Measurements from ENCODE around the gene CHRNB4.
"Not testable (repeated sequence)": the region's sequence is repeated elsewhere in the genome, so short reads cannot be mapped to it uniquely, and the experiment has no call there.

CHRNB4 gene

DNA sequence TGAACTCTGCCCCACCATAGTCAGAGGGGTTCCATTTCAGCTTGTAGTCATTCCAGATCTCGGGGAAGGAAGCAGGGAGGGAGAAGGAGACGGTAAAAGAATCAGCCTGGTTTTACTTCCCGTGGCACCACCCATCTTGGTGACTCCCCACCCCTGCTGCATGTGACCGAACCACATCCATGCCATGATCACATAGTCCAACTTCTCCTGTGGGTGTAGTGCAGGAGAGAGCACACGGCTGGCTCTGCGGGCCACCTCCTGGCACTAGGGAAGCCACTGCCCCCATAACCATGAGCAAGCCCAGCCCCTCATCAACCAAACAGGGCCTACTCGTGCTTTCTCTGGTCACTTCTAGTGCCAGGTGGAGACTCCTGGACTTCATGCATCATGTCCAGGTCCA lies 23.9 kb downstream of the CHRNB4 start:
- Mint-ChIP-seq H3K4me1 (peaks cover 23% of the 10 kb centered on the region), H3K9me3 (no peaks in the 10 kb centered on the region), H3K27me3 (peaks cover 39% of the 10 kb centered on the region), H3K4me3 (no peak overlapping the region), H3K27ac (no peak overlapping the region)
- no peak for ATAC-seq
- no peak for DNase-seq

- Mint-ChIP-seq H3K4me3 (no peak overlapping the region), H3K4me1 (peaks cover 18% of the 10 kb centered on the region), H3K27me3 (peaks cover 34% of the 10 kb centered on the region), H3K9me3 (no peaks in the 10 kb centered on the region), H3K27ac (no peak overlapping the region)
- no peak for ATAC-seq
- DNase-seq = no peak
Measured at GRCh38 chr15:78616506-78616905, 24.5 kb downstream of the CHRNB4 start.

DNA sequence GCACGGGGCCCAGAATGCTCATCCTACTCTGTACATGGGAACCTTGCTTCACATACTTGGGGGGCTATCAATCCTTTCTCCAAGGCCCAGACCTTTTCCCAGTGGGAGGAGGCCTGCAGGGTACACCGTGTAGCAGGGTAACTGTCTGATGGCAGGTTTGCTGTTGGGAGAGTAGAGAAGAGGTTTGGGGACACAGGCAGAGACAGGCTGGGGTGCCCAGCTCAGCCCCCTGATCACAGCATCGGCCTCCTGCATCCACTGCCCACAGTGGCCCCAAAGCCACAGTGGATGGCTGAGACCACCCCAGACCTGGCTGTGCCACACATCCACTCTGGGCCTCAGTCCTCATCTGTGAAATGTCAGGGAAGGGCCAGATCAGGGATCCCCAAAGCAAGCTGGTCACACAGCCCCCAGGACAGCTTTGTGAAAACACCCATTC lies 25.8 kb downstream of the CHRNB4 start:
- DNase-seq (no peak), ATAC-seq (no peak)
- peaks cover 11% of the 10 kb centered on the region for H3K4me1 Mint-ChIP-seq
- no peaks in the 10 kb centered on the region for H3K9me3 Mint-ChIP-seq
- H3K27me3 Mint-ChIP-seq = peaks cover 22% of the 10 kb centered on the region
- peak overlapping the region in 1 of 2 donors; percentile 83 for H3K27ac Mint-ChIP-seq
- H3K4me3 Mint-ChIP-seq = no peak overlapping the region

DNA sequence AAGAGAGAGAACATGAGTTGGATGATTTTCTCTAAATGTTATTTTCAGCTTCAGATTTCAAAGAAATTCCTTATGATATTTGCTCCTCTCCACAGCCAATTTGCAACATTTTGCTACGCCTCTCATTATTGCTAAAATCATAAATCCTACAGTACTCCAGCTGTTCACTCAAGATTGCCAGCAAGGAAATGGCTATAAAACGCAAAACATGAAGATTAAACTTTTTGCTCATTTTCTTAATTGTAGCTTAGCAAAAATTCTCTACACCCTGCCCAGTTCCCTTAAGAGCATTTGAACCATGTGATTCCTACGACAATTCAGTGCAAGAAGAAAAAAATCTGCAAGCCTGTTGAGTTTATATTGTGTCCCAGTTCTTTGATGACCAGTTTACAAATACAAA lies 27.0 kb downstream of the CHRNB4 start:
- no peak for ATAC-seq
- peaks cover 11% of the 10 kb centered on the region for H3K27me3 Mint-ChIP-seq
- H3K9me3 Mint-ChIP-seq = no peaks in the 10 kb centered on the region
- H3K4me3 Mint-ChIP-seq = no peak overlapping the region
- no peak for DNase-seq
- no peaks in the 10 kb centered on the region for H3K4me1 Mint-ChIP-seq
- no peak overlapping the region for H3K27ac Mint-ChIP-seq

DNA sequence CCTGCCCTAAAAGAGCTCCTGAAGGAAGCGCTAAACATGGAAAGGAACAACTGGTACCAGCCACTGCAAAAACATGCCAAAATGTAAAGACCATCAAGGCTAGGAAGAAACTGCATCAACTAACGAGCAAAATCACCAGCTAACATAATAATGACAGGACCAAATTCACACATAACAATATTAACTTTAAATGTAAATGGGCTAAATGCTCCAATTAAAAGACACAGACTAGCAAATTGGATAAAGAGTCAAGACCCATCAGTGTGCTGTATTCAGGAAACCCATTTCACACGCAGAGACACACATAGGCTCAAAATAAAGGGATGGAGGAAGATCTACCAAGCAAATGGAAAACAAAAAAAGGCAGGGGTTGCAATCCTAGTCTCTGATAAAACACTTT lies 31.5 kb downstream of the CHRNB4 start:
- not testable (repeated sequence) for ATAC-seq

DNA sequence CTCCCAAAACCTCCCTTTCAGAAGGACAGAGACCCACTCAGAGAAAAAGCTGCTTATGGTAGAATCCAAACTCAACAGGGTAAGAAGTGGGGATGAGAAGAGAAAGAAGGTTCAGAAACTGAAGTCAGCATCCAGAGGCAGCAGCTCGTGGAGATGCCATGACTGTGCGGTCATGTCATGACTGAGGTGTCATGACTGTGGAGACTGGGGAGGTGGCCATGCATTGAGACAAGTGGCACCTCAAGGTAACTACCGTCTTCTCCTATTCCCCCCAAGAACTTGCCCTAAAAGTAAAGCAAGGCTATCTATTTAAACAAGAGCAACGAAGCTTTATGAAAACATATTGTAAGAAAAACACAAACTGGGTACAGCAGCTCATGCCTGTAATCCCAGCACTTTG lies 35.3 kb downstream of the CHRNB4 start:
- peaks cover 0 to 4% of the 10 kb centered on the region in 2 donors for H3K9me3 Mint-ChIP-seq
- DNase-seq (no peak), ATAC-seq (no peak)
- peaks cover 25% of the 10 kb centered on the region for H3K27me3 Mint-ChIP-seq
- no peaks in the 10 kb centered on the region for H3K4me1 Mint-ChIP-seq
- no peak overlapping the region for H3K27ac Mint-ChIP-seq
- no peak overlapping the region for H3K4me3 Mint-ChIP-seq

More for the DNA sequence above, 31.5 kb downstream of the CHRNB4 start:
- not testable (repeated sequence) for H3K4me3 Mint-ChIP-seq, DNase-seq, H3K27ac Mint-ChIP-seq, H3K4me1 Mint-ChIP-seq, H3K9me3 Mint-ChIP-seq
- peaks cover 15% of the 10 kb centered on the region for H3K27me3 Mint-ChIP-seq

GRCh38 chr15:78605201-78605600 lies 35.8 kb downstream of the CHRNB4 start:
- Mint-ChIP-seq H3K4me3 (no peak overlapping the region), H3K27ac (no peak overlapping the region), H3K9me3 (peaks cover 0 to 4% of the 10 kb centered on the region in 2 donors), H3K27me3 (peaks cover 25% of the 10 kb centered on the region), H3K4me1 (no peaks in the 10 kb centered on the region)
- DNase-seq (no peak), ATAC-seq (no peak)

- H3K4me3 Mint-ChIP-seq = no peak overlapping the region
- peak overlapping the region; percentile 19 to 80 for H3K27ac Mint-ChIP-seq
- H3K9me3 Mint-ChIP-seq = peaks cover 0 to 4% of the 10 kb centered on the region in 2 donors
- DNase-seq (no peak), ATAC-seq (no peak)
- peaks cover 25% of the 10 kb centered on the region for H3K27me3 Mint-ChIP-seq
- H3K4me1 Mint-ChIP-seq = no peaks in the 10 kb centered on the region
Measured at GRCh38 chr15:78604420-78604819, 36.6 kb downstream of the CHRNB4 start.

DNA sequence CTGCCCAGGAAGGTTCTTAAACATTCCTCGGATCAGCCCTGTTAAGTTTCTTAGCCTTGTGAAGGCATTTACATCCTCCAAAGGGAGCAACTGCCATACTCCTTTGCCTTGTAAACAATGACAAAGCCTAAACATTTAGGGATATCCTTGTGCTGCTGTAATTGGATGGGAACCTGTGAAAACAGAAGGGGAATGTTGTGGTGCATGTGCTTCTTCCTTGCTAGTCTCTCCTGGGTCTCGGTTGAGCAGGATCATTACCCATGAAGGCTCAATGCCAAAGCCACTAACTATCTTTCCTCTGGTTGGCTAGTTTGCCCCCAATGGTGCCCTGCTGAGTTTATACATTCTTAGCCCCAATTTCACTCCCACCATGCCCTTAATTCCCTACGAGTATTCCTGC lies 37.5 kb downstream of the CHRNB4 start:
- ATAC-seq = no peak
- Mint-ChIP-seq H3K4me3 (no peak overlapping the region), H3K27ac (no peak overlapping the region), H3K27me3 (peaks cover 25% of the 10 kb centered on the region), H3K4me1 (no peaks in the 10 kb centered on the region), H3K9me3 (no peaks in the 10 kb centered on the region)
- DNase-seq = no peak

- no peaks in the 10 kb centered on the region for H3K4me1 Mint-ChIP-seq
- no peaks in the 10 kb centered on the region for H3K9me3 Mint-ChIP-seq
- no peak overlapping the region for H3K27ac Mint-ChIP-seq
- peaks cover 7% of the 10 kb centered on the region for H3K27me3 Mint-ChIP-seq
- H3K4me3 Mint-ChIP-seq = no peak overlapping the region
- DNase-seq (no peak), ATAC-seq (no peak)
Measured at GRCh38 chr15:78599189-78599588, 41.8 kb downstream of the CHRNB4 start.

GRCh38 chr15:78598348-78598747 lies 42.7 kb downstream of the CHRNB4 start:
- Mint-ChIP-seq H3K4me3 (no peak overlapping the region), H3K9me3 (no peaks in the 10 kb centered on the region), H3K27ac (no peak overlapping the region), H3K4me1 (no peaks in the 10 kb centered on the region), H3K27me3 (no peaks in the 10 kb centered on the region)
- DNase-seq (no peak), ATAC-seq (no peak)

GRCh38 chr15:78597583-78597982 lies 43.4 kb downstream of the CHRNB4 start:
- H3K4me3 Mint-ChIP-seq = no peak overlapping the region
- H3K9me3 Mint-ChIP-seq = no peaks in the 10 kb centered on the region
- no peak for ATAC-seq
- H3K27ac Mint-ChIP-seq = no peak overlapping the region
- no peaks in the 10 kb centered on the region for H3K27me3 Mint-ChIP-seq
- no peaks in the 10 kb centered on the region for H3K4me1 Mint-ChIP-seq
- no peak for DNase-seq

DNA sequence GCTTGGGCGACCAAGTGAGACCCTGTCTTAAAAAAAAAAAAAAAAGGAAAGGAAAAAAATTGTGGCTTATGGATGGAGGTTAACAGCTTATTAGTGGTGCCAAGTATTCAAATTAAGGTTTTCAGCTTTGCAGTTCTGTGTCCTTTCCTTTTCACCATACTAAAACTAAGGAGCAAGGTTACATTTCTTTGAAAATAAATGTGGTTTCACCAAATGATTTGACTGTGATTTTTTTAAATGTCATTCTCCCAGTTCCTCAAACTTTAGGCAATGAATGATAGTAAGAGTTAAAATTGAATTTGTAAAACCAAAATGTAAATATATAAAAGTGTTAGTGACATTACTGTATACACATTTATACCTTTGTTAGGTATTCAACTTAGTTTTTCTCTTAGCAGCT lies 66.1 kb downstream of the CHRNB4 start:
- ATAC-seq (no peak), DNase-seq (no peak)
- H3K4me1 Mint-ChIP-seq = no peaks in the 10 kb centered on the region
- no peak overlapping the region for H3K27ac Mint-ChIP-seq
- no peaks in the 10 kb centered on the region for H3K9me3 Mint-ChIP-seq
- H3K27me3 Mint-ChIP-seq = peaks cover 8% of the 10 kb centered on the region
- no peak overlapping the region for H3K4me3 Mint-ChIP-seq
